Tibial nerve (tissue), 3 donors: Measurements from ENCODE around the gene SYDE2.

Experiments used
- POLR2A ChIP-seq, 2 donors: fragments of 450-650 bp; IDR thresholded peaks; one replicate each; pipeline ENCODE4 v1.6.1; 2017; ENCODE audit warnings: antibody characterized with exemption in 2 of 2, mild to moderate bottlenecking in 2 of 2, moderate library complexity in 2 of 2
- TF ChIP-seq, protein P1 (sequence below), 5 experiments: fragments of 200-600 bp in 3 of 5; fragments of 450-650 bp in 2 of 5; sonication (generic) in 3 of 5; IDR thresholded peaks; one replicate each; pipeline ENCODE4 v1.5.1; 2016 to 2019; ENCODE audit warnings: antibody characterized with exemption in 5 of 5, mild to moderate bottlenecking in 3 of 5, moderate library complexity in 2 of 5

DNA sequence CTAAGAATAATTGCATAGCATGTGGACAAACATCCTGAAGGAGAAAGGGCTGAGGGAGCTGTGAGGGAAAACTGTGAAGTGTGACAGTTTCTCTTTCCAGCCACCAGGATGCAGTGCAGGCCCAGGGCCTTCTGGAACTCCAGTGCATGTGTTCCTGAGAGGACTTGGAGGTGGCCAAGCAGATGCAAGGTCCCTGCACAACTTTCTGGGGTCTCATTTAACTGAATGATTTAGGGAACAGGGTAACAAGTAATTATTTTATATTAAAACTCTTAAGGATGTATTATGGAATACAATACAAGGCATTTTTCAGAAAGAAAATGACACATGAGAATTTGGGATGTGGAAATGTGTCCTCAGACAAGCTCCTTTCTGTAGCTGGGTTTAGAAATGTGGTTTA lies 91.3 kb downstream of the SYDE2 start:
- TF ChIP-seq POLR2A (IDR thresholded peaks at IDR 0.05) = no peak
- TF ChIP-seq, protein P1, sequence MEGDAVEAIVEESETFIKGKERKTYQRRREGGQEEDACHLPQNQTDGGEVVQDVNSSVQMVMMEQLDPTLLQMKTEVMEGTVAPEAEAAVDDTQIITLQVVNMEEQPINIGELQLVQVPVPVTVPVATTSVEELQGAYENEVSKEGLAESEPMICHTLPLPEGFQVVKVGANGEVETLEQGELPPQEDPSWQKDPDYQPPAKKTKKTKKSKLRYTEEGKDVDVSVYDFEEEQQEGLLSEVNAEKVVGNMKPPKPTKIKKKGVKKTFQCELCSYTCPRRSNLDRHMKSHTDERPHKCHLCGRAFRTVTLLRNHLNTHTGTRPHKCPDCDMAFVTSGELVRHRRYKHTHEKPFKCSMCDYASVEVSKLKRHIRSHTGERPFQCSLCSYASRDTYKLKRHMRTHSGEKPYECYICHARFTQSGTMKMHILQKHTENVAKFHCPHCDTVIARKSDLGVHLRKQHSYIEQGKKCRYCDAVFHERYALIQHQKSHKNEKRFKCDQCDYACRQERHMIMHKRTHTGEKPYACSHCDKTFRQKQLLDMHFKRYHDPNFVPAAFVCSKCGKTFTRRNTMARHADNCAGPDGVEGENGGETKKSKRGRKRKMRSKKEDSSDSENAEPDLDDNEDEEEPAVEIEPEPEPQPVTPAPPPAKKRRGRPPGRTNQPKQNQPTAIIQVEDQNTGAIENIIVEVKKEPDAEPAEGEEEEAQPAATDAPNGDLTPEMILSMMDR (IDR thresholded peaks at IDR 0.05) = peak; percentile 63 to 77 (median 69)
